Stimulated activated CD4-positive, alpha-beta T cell treated with anti-CD3 and anti-CD28 coated beads, Interleukin-1b, Interleukin-23, amount 100 ng/mL, for 1 hour (primary cell): ENCODE measurements around the gene KLHL11.
"Not testable (repeated sequence)": the region's sequence is repeated elsewhere in the genome, so short reads cannot be mapped to it uniquely, and the experiment has no call there.

Source experiments
- DNase-seq, 2 donors: peaks; one replicate each; pipeline ENCODE4 v3.0.0-alpha.2; 2020; ENCODE audit warnings: low read depth in 2 of 2

Gene KLHL11

DNA sequence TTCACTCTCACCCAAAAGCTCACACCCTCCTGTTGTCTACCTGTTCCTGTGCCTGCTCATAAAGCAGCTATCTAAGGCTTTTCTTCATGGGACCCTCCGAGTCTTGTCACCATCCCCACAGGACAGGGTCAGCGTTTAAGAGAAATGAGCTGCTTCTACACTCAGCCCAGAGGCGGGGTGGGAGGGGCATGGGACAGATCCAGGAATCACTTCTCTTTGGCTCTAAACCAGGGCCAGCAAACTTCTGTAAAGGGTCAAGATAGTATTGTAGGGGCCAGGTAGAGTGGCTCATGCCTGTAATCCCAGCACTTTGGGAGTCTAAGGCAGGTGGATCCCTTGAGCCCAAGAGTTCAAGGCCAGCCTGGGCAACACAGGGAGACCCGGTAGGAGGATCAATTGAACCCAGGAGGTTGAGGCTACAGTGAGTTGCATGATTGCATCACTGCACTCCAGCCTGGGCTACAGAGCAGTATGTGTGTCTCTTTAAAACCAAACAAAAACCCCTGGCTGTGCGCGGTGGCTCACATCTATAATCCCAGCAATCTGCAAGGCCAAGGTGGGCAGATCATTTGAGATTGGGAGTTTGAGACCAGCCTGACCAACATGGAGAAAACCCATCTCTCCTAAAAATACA lies 23.2 kb upstream of the KLHL11 start:
- DNase-seq: no peak

GRCh38 chr17:41885733-41886132 lies 20.5 kb upstream of the KLHL11 start:
- DNase-seq: no peak

DNA sequence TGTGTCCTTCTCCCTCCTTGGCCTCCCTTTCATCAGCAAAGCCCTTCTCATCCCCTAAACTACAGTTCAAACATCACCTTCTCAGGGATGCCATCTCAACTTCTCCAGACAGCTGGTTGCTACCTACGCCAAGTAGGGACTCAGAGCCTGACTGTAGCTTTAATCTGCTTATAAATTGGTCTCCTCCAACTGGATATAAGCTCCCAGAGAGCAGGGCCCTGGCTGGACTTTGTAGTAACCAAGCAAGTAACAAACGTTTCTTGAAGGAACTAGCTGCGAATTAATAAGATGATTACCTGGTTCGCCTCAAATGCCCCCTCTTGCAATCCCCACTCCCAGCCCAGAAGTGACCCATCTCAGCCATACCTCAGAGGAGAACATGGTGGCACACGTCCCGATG lies 17.5 kb upstream of the KLHL11 start:
- no peak for DNase-seq

DNA sequence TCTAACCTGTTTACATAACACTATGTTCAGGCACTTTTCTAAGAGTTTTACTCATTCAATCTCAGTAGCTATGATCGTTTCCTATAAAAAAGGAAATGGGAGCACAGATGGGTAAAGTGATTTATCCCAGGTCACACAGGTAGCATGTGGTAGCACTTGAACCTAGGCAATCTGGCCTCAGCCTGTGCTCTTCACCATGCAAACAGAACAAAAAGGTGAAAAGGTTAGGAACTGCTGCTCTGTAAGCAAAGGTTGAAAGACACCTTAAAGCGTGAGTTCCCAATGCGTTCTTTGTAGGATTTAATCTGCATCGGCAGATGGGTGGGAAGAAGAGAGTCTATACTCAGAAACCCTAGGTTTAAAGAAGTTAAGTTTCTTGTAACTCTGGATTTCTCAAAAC lies 14.9 kb upstream of the KLHL11 start:
- no peak for DNase-seq

- not testable (repeated sequence) for DNase-seq
Measured at GRCh38 chr17:41874293-41874670, 9.1 kb upstream of the KLHL11 start.

DNA sequence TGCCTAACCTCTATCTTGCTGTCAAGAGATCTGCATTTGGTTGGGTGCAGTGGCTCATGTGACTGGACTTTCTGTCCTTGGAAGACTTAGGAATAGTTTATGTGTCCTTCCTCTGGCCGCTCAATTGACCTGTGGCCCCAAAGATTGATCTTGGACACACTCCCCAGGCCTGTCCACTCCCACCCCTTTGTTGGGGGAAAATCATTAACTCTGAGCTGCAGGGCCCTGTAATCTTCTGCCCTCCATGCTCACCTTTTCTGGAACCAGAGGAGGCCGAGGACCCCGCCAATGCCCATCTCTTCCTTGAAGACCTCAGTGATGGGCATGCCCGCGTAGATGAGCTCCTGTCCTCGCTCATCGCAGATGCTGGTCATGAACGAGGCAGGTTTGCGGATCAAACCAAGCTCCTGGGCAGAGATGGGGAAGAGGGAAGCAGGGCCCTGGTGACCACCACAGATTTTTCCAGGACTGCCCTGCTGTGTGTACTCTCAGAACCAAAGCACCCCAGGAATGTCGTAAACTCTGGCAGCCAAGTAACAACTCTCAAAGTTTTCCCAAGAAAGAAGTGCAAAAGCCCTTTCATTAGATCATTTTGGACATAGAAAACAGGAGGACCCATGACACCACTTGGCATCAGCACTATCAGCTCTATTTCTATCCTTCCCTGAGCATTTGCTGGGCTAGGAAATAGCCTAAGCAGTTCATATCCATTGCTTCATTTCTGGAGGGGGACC lies 8.5 kb upstream of the KLHL11 start:
- no peak for DNase-seq

DNA sequence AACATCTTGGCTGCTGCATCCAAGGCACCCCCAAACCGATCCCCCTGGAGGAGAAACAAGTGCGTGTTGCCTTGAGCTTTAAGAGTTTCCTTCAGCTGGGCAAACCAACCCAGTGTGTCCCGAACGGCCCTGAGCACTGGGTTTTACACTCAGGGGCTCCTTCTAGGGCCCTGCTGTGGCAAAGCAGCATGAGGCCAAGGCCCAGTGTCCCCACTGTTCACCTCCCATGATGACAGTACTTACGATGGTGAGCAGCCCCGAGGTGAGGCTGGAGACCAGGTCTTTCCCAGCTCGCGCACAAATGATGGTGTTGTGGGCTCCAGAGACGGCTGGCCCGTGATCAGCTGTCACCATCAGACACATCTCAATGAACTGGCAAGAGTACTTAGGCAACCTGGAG lies 6.6 kb upstream of the KLHL11 start:
- DNase-seq: no peak

DNA sequence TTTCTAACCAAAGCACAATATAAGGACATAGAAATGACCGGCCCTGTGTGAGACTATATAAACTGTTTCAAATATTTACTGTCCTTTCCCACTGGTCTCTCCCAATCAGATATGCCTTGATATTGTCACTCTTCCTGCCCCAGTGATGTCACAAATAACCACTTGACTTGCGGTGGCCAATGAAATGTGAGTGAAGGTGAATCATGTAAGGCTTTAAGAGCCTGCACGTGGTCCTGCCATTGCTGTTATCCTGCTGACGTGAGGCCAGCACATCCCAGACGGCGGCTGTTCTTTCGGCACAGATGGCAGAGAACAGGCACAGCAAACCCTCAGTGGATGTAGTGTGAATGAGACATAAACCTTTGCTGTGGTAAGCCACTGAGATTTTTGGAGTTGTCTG lies 5.4 kb upstream of the KLHL11 start:
- no peak for DNase-seq

DNA sequence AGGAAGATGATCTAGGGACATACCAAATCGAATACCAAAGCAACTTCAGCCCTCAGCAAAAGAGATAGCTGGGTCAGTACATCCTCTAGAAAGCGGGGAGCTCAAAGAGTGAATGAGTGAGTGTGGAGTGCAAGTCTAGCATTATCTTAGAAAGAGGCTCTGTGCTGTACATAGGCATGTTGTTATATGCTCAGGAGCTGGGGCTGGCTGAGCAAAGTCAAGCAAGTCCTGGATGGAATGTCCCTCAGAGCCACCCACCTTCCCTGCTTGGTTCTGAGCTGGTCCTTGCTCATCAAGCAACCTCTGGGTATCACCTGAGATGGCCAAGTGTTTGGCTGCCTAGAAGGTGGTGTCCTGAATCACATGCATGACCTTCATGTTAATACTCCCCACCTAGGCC lies 4.9 kb upstream of the KLHL11 start:
- no peak for DNase-seq

DNA sequence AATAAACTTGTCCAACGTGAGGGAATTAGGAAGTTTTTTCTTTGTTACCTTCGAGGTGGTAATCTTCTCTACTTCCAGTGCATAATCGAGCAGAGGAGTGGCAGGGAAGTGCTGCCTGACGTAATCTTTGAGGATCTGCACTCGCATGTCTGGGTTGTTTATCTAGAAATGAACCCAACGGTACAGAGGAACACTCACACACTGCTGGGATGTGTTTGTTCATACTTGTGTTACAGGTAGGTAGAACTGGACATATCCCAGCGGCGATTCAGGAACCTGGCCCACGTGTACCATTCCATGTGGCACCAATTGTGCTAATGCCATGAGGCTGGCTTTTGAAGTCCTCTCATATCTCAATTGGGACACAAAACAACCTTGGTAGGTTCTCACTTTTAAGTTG lies 4.2 kb upstream of the KLHL11 start:
- DNase-seq: no peak

- no peak for DNase-seq
Measured at GRCh38 chr17:41868568-41868967, 3.3 kb upstream of the KLHL11 start.

GRCh38 chr17:41865596-41865893 lies 322 bp upstream of the KLHL11 start:
- no peak for DNase-seq

DNA sequence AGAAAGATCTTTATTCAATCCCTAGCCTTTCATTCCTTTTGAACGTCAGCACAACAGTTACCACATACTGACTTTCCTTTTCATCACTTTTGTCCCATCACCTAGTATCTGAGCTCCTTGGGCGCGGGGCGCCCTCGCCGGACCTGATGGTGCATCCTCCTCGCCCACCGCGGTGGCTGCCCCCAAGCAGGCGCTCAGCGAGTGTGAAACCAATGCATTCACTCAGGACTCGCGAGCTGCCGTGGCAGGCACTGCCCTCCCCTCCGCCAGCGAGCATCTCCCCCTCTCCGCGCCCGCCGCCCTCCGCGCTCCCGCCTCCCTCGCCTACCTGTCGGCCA lies 756 bp downstream of the KLHL11 start:
- no peak for DNase-seq

DNA sequence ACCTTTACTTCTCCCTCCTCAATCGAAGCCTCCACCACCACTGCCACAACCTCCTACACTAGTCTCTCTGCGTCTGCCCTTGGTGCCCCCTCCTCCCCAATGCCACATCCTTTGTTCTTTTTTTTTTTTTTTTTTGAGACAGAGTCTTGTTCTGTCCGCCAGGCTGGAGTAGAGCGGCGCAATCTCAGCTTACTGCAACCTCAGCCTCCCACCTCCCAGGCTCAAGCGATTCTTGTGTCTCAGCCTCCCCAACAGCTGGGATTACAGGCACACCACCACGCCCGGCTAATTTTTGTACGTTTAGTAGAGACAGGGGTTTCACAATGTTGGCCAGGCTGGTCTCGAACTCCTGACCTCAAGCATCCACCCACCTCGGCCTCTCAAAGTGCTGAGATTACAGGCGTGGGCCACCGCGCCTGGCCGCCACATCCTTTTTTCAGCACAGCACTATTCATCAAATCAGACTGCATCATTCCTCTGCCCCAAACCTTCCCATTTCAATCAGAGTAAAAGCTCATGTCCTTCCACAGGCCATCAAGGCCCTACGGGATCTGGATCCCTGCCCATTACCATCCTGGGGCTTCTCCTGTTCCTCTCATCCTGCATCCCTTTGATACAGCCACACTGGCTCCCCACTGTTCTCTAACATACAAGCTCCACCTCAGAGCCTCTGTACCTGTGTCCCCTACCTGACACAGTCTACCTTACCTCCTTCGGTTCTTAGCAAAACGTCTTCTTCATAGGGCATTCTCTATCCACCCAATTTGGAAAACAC lies 2.0 kb downstream of the KLHL11 start:
- DNase-seq: no peak

GRCh38 chr17:41860254-41860931 lies 4.8 kb downstream of the KLHL11 start:
- DNase-seq: no peak

GRCh38 chr17:41851382-41851781 lies 13.8 kb downstream of the KLHL11 start:
- not testable (repeated sequence) for DNase-seq

DNA sequence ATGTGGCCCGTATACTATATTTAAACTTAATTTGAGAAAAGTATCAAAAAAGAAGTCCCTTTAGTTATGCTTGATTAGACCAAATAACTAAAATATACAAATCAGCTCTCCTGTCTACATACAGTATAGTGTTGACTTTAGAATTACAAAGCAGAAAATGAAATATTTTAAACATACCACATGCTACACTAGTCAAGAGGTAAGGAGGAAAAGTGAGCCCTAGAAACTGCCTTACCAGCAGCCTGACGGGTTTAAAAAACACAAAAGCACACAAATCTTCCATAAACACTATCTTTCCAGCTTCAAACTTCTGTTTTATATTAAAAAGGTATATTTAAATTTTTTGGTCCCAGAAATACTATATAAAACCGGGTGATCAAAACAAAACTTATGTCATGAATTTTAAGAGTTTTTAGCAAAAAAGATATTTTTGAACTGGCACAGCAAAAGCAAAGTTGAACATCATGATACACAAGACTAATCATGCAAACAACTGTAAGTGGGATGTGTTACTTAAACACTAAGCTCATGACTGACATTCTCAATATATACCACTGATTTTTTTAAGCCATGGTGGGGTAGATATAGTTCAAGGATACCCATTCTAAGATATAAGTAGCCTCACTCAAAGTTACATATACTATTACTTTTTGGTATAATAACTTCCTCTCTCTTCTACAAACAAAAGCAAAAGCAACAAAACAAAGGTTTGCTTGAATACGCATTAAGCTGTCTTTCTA lies 15.8 kb downstream of the KLHL11 start:
- no peak for DNase-seq

GRCh38 chr17:41848788-41849187 lies 16.4 kb downstream of the KLHL11 start:
- no peak for DNase-seq

DNA sequence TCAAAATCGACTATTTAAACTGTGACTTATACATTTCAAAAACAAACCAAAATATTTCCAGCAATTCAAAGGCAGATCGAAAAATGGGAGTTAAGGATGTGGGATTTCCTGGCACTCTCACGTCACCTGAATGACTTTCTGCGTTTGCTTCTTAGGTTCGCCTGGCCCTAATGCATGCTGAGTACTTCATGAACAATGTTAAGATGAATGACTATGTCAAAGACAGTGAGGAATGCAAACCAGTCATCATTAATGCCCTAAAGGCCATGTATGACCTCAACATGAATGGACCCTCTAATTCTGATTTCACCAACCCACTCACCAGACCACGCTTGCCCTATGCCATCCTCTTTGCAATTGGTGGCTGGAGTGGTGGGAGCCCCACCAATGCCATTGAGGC lies 20.3 kb downstream of the KLHL11 start:
- no peak for DNase-seq

DNA sequence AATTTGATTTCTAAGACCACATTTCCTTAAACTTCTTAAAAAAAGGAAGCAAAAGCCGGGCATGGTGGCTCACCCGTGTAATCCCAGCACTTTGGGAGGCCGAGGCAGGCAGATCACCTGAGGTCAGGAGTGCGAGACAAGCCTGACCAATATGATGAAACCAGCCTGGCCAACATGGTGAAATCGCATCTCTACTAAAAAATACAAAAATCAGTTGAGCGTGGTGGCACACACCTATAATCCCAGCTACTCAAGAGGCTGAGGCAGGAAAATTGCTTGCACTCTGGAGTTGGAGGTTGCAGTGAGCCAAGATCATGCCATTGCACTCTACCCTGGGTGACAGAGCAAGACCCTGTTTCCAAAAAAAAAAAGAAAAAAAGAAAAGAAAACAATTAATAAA lies 24.4 kb downstream of the KLHL11 start:
- DNase-seq: not testable (repeated sequence)

DNA sequence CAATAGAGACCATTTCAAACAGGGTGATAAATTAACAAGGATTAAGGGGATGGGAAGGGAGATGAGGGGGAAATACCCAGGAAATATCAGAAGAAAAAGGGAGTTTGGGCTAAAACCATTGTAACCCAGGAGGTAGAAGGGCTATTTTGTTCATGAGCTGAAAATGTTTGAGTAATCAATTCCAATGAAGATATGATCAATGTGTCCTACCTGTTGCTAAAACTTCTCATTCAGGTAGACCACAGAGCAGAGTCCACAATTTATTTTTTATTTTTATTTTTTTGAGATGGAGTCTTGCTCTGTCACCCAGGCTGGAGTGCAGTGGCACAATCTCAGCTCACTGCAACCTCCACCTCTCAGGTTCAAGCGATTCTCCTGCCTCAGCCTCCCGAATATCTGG lies 25.8 kb downstream of the KLHL11 start:
- not testable (repeated sequence) for DNase-seq
